ENCODE measurements around the gene KRTAP5-4.

GRCh38 chr11:1619449-1619848 is 2.5 kb downstream of the KRTAP5-4 start:
- no peak for TF ChIP-seq CTCF (IDR thresholded peaks at IDR 0.05)
- TF ChIP-seq POLR2AphosphoS5 (IDR thresholded peaks at IDR 0.05) = no peak
- no peak for TF ChIP-seq POLR2A (IDR thresholded peaks at IDR 0.05)

Data from prostate gland (tissue), 2 donors.